ENCODE measurements around the gene LILRB1.
"Not testable (repeated sequence)": the region's sequence is repeated elsewhere in the genome, so short reads cannot be mapped to it uniquely, and the experiment has no call there.

LILRB1 gene

GRCh38 chr19:54612428-54612827 lies 17.9 kb upstream of the LILRB1 start:
- no peak for DNase-seq (ENCODE audit: low read depth)
- TF ChIP-seq CTCF (IDR thresholded peaks at IDR 0.05; ENCODE audit: control insufficient read depth, insufficient read depth, low read depth, low read length, missing control alignments): no peak
- no peak overlapping the region for H3K4me3 ChIP-seq (ENCODE audit: control insufficient read depth, low read depth, low read length)

GRCh38 chr19:54614726-54615125 lies 15.6 kb upstream of the LILRB1 start:
- no peak overlapping the region for H3K4me3 ChIP-seq (ENCODE audit: control insufficient read depth, low read depth, low read length)
- no peak for DNase-seq (ENCODE audit: low read depth)
- no peak for TF ChIP-seq CTCF (IDR thresholded peaks at IDR 0.05; ENCODE audit: control insufficient read depth, insufficient read depth, low read depth, low read length, missing control alignments)

- DNase-seq (ENCODE audit: low read depth): no peak
- TF ChIP-seq CTCF (IDR thresholded peaks at IDR 0.05; ENCODE audit: control insufficient read depth, insufficient read depth, low read depth, low read length, missing control alignments): no peak
- no peak overlapping the region for H3K4me3 ChIP-seq (ENCODE audit: control insufficient read depth, low read depth, low read length)
Observed at GRCh38 chr19:54616057-54616456, 14.2 kb upstream of the LILRB1 start.

GRCh38 chr19:54616821-54617560 lies 13.3 kb upstream of the LILRB1 start:
- TF ChIP-seq CTCF (IDR thresholded peaks at IDR 0.05; ENCODE audit: control insufficient read depth, insufficient read depth, low read depth, low read length, missing control alignments): no peak
- H3K4me3 ChIP-seq (ENCODE audit: control insufficient read depth, low read depth, low read length): no peak overlapping the region
- DNase-seq (ENCODE audit: low read depth): no peak

GRCh38 chr19:54620464-54620863 lies 9.8 kb upstream of the LILRB1 start:
- DNase-seq (ENCODE audit: low read depth): no peak
- no peak overlapping the region for H3K4me3 ChIP-seq (ENCODE audit: control insufficient read depth, low read depth, low read length)
- no peak for TF ChIP-seq CTCF (IDR thresholded peaks at IDR 0.05; ENCODE audit: control insufficient read depth, insufficient read depth, low read depth, low read length, missing control alignments)

DNA sequence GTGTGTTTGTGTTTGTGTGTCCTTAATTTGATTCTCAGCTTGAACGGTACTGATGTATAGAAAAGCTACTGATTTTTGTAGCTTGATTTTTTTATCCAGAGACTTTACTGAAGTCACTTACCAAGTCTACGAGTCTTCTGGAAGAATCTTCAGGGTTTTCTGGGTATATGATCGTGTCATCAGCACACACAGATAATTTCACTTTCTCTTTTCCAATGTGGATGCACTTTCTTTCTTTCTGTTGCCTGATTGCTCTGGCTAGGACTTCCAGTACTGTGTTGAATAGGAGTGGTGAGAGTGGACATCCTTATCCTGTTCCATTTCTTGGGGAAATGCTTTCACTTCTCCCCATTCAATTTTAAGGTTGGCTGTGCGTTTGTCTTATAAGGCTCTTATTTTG lies 7.9 kb upstream of the LILRB1 start:
- DNase-seq (ENCODE audit: low read depth): no peak
- no peak overlapping the region for H3K4me3 ChIP-seq (ENCODE audit: control insufficient read depth, low read depth, low read length)
- no peak for TF ChIP-seq CTCF (IDR thresholded peaks at IDR 0.05; ENCODE audit: control insufficient read depth, insufficient read depth, low read depth, low read length, missing control alignments)

DNA sequence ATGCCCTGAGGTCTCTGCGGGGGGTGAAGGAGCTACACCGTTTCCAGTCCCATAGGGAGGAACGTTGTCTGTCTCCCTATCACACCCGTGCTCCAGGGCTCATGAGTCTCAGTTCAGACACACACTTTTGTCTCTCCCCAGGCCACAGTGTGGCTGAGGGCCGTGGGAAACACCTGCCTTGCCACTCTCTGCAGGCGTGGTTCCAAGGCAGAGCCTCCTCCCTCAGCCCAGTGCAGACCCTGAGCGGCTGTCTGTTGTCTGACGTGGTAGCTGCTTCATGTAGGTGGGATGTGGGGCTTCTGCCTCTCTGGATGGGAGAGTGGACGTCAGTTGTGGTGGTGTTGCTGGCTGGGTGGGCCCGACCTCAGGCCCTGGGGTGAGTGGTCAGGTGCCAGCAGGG lies 6.0 kb upstream of the LILRB1 start:
- H3K4me3 ChIP-seq (ENCODE audit: control insufficient read depth, low read depth, low read length); DNase-seq (ENCODE audit: low read depth): not testable (repeated sequence)

DNA sequence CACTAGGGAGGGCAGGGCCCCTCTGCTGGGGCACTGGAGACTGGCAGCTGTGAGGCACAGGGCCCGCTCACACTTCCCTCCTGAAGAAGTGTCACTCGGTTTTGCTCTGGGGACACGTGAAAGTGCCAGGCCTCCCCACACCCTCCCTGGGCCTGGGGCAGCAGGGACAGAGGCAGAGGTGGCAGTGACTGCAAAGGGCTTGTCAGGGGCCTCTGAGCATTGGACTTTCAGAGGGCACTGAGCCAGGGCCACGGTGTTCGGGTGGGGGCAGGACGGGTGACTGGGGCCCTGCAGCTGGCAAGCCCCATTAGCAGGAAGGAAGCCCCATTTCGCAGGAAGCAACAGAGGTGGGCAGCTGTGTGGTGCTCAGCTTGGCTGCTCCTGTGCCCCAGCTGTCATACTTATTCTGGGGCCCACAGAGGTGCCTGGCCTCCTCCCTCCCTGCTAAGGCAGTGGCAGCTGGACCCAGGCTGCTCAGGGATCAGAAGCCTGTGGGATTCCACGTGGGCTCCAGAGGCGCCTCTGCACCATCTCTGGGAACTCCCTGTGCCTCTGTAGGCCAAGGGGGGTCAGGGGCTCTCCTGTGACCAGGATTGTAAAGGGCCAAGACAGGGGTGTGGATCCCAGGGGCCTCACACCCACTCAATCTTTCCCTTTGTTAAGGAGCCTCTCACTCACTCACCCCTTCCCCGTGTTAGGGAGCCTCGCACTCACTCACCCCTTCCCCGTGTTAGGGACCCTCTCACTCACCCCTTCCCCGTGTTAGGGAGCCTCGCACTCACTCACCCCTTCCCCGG lies 5.2 kb upstream of the LILRB1 start:
- not testable (repeated sequence) for DNase-seq (ENCODE audit: low read depth); H3K4me3 ChIP-seq (ENCODE audit: control insufficient read depth, low read depth, low read length)

Measured in AG09309 (cell line).